ENCODE data around the gene RBM10. TPM values are rescaled to one million over a fixed set of nuclear protein-coding genes. Genes with fewer than 3 reads are reported as not detected.
A peak's percentile ranks its signal among the peaks of the same experiment; 100 is the strongest.

RBM10 gene
- total RNA-seq, 3 donors from 2014 or later = 35.2 to 40.2 (median 37.7) TPM

DNA sequence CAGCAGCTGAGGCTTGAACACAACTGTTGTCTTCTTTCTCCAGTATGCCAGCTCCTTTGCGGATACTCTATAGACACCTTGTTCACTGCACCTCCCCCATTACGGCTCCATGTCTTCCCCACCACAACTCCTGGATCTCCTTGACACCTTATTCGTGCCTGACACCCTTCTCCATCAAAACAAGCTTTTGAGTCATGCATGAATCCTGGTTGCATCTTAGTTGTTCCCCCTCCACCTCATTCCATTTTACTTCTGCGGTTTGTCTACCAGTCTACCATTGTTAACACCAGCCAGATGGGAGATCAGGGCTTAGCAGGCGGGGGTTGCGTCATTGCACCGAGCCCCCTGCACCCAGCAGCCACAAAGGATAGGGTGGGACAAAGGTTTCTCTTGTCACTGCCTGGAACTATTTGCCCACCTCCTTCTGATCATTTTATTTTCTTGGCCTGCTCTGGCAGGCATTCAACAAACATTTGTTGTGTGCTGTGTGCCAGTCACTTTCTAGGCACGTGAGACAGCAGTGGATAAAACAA, 71.4 kb downstream of the RBM10 start:
- intact Hi-C loops (cut with DNase I, micrococcal nuclease) = no loop called here
- TF ChIP-seq, protein P1, sequence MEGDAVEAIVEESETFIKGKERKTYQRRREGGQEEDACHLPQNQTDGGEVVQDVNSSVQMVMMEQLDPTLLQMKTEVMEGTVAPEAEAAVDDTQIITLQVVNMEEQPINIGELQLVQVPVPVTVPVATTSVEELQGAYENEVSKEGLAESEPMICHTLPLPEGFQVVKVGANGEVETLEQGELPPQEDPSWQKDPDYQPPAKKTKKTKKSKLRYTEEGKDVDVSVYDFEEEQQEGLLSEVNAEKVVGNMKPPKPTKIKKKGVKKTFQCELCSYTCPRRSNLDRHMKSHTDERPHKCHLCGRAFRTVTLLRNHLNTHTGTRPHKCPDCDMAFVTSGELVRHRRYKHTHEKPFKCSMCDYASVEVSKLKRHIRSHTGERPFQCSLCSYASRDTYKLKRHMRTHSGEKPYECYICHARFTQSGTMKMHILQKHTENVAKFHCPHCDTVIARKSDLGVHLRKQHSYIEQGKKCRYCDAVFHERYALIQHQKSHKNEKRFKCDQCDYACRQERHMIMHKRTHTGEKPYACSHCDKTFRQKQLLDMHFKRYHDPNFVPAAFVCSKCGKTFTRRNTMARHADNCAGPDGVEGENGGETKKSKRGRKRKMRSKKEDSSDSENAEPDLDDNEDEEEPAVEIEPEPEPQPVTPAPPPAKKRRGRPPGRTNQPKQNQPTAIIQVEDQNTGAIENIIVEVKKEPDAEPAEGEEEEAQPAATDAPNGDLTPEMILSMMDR (IDR thresholded peaks at IDR 0.05) = no peak
- DNase-seq = no peak
- Histone ChIP-seq H3K4me1 (ENCODE audit: low read depth) (peaks cover 4% of the 10 kb centered on the region), H3K4me3 (no peak overlapping the region), H3K36me3 (ENCODE audit: low read depth) (no peaks in the 10 kb centered on the region), H3K9me3 (no peaks in the 10 kb centered on the region)
- no peak for ATAC-seq

GRCh38 chrX:47217121-47217851, 72.3 kb downstream of the RBM10 start:
- intact Hi-C loops (cut with DNase I, micrococcal nuclease) = no loop called here
- TF ChIP-seq, protein P1 (IDR thresholded peaks at IDR 0.05) = no peak
- ATAC-seq = peak; percentile 22

DNA sequence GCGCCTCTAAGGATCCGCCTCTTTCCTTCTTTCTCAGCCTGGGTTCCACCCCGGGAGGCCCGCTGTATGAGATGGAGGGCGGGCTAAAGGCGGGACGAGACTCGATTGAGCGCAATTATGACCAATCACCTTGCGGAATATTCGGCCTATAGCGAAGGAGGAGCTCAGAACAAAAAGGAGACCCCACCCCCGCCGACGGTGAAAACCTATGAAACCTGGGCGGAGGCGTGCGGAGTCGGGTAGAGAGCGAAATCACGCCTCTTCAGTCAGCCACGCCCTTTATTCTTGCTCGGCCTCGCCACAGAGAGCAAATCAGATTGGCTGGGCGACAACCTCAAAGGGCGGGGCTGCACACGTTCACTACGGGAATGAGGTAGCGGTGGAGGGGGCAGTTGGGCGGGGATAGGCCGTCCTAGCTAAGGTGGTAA, 72.8 kb downstream of the RBM10 start:
- ATAC-seq (peak; percentile 87), DNase-seq (peak; percentile 93 to 99 (median 96))
- TF ChIP-seq, protein P1 (IDR thresholded peaks at IDR 0.05) = no peak
- intact Hi-C loops (cut with DNase I, micrococcal nuclease) = no loop called here
- H3K4me3 ChIP-seq = no peak overlapping the region
- no peaks in the 10 kb centered on the region for H3K36me3 ChIP-seq (ENCODE audit: low read depth)
- H3K9me3 ChIP-seq = no peaks in the 10 kb centered on the region
- peaks cover 4% of the 10 kb centered on the region for H3K4me1 ChIP-seq (ENCODE audit: low read depth)

More at GRCh38 chrX:47217121-47217851, 72.3 kb downstream of the RBM10 start:
- Histone ChIP-seq H3K36me3 (ENCODE audit: low read depth) (no peaks in the 10 kb centered on the region), H3K4me1 (ENCODE audit: low read depth) (peaks cover 4% of the 10 kb centered on the region), H3K4me3 (no peak overlapping the region), H3K9me3 (no peaks in the 10 kb centered on the region)
- DNase-seq = peak in 1 of 3 donors; percentile 57

GRCh38 chrX:47218280-47218919, 73.4 kb downstream of the RBM10 start, which contains the start of gene CDK16:
TSS of gene CDK16 (plus strand) at chrX:47218681. CDS start at chrX:47223558, 4,877 bp downstream.
- peak; percentile 76 for ATAC-seq
- intact Hi-C loops (cut with DNase I, micrococcal nuclease) = no loop called here
- Histone ChIP-seq H3K4me3 (peak within 1 kb of the TSS; percentile 83), H3K4me1 (ENCODE audit: low read depth) (peaks cover 4% of the 10 kb centered on the region), H3K36me3 (ENCODE audit: low read depth) (peaks cover 2% of the 10 kb centered on the region), H3K9me3 (no peaks in the 10 kb centered on the region)
- TF ChIP-seq, protein P1 (IDR thresholded peaks at IDR 0.05) = no peak
- peak; percentile 68 to 90 (median 81) for DNase-seq

DNA sequence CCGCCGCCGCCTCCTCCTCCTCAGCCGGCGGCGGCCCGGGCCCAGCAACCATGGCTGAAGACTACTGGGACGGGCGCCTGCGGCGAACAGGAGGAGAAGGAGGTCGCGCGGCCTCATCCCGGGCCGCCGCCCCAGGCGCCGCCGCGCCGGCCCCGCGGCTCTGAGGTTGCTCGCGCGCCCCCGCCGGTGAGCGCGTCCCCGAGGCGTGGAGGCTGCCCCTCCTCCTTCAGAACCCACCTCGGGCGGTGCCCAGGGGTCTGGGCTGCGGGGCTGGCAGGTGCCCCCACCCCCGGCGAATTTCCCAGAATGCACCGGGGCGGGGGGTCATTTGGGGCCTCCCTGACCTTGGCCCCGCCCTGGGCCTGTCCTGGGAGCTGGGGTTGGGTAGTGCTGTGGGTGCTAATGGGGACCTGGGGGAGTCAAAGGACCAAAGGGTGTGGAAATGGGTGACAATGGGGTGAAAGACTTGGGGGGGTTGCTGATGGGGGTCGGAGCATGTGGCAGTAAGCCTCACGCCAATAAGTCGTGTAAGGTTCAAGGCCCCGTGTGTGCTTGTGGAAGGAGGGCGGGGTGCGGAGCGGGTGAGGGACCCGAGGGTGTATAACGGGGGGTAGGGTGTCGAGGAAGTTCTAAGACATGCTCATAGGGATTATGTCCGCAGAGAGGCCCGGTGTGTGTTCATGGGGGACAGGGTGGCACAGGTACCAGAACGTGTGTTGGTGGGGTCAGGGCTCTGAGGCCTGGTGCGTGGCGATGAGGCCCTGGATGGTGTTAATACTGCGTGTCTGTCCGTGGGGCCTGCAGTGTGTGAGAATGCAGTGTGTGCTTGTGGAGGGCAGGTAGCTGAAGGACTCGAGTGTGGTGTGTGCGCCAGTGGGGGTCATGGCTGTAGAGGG, 74.1 kb downstream of the RBM10 start:
- ATAC-seq = peak; percentile 5
- H3K4me1 ChIP-seq (ENCODE audit: low read depth) = peaks cover 4% of the 10 kb centered on the region
- H3K9me3 ChIP-seq = no peaks in the 10 kb centered on the region
- H3K4me3 ChIP-seq = peak overlapping the region; percentile 83
- peaks cover 4% of the 10 kb centered on the region for H3K36me3 ChIP-seq (ENCODE audit: low read depth)
- intact Hi-C loops (cut with DNase I, micrococcal nuclease) = no loop called here
- TF ChIP-seq, protein P1 (IDR thresholded peaks at IDR 0.05) = no peak
- peak; percentile 63 to 83 (median 79) for DNase-seq
